ENCODE data around the gene OBSCN. TPM values are rescaled to one million over a fixed set of nuclear protein-coding genes. Genes with fewer than 3 reads are reported as not detected.
A peak's percentile ranks its signal among the peaks of the same experiment; 100 is the strongest.

OBSCN gene
- total and polyA plus RNA-seq, 2 of the 13 experiments (the other 11 are each of a cell fraction or from before 2014, with no cell fraction given) = 0.20 TPM

DNA sequence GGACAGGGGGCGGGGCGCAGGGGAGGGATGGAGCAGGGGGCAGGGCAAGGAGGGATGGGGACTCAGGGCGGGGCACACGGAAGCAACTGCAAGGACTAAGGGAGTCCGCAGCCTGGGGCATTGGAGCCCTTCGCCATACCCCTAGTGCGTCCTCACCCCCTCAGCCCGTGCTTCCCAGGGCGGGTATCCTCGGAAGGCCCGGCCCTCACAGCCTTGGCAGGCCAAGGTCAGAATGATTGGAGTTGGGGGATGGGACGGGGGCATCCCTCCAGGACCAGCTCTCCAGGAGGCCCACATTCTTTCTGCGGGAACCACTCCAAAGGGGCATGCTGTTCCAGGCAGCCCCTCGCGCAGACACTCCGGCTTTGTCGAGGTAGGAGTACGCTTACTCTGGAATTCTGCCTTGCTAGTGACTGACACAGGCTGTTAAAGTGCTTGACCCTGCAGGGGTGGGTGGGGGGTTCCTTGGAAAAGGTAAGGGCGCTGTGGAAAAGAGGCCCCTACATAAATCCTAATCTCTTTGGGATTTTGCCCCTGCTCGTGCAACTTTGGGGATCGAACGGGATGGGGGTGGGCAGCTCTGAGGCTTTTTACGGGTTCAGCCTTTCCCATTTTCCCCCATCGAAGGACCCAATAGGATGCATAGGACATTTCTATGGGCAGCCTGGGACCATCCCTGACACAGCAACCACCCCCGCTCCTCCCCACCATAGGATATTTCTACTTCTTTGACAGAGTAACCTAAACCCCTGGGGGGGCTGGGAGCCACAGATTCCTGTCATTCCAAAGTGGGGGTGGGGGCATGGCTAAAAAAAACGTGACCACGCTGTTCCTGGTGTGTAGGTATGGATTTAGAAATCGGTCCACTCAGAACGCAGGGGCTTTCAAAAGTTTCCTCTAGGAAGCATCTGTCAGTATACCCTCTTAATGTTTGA, 199.5 kb downstream of the OBSCN start:
- intact Hi-C loops (cut with micrococcal nuclease; ENCODE audit: unreplicated experiment) (loop anchor here (5.0 kb wide), 1 partner anchor 80 kb away; the partner anchor contains the start of gene RNF187), in situ Hi-C loops (cut with HindIII; ENCODE audit: extremely low pct_ligation_motif_present, low pct_unique_long_range_greater_than_20kb) (no loop called here)
- no peak for FAIRE-seq
- Histone ChIP-seq H3K9me3 (ENCODE audit: low read length) (no peaks in the 10 kb centered on the region), H3K4me3 (replicated peaks in 1 of 3; ENCODE audit: insufficient read depth in 1 of 3, low read depth in 2 of 3, low read length in 3 of 3) (peak overlapping the region; percentile 66 to 97 (median 93)), H3K4me1 (ENCODE audit: insufficient read depth, low read length) (peaks cover 65% of the 10 kb centered on the region), H3K27ac (ENCODE audit: extremely low read length, insufficient read depth, low read length) (peak overlapping the region; percentile 40), H3K27me3 (ENCODE audit: control insufficient read depth in 1 of 2, insufficient read depth in 2 of 2, low read length in 2 of 2) (no peaks in the 10 kb centered on the region; a peak in 1 of 5 replicates), H3K9ac (ENCODE audit: insufficient read depth, low read depth, low read length) (peak overlapping the region; percentile 51), H3K79me2 (ENCODE audit: insufficient read depth, low read length) (peaks cover 35% of the 10 kb centered on the region), H4K20me1 (ENCODE audit: insufficient read depth, low read length) (peaks cover 29% of the 10 kb centered on the region), H3K4me2 (ENCODE audit: low read depth, low read length) (peak overlapping the region; percentile 94), H3K36me3 (replicated peaks in 1 of 2; ENCODE audit: control insufficient read depth in 1 of 2, insufficient read depth in 2 of 2, low read length in 2 of 2) (peaks cover 3 to 9% of the 10 kb centered on the region in 2 experiments; a peak in 2 of 5 replicates), H2AFZ (ENCODE audit: low read length) (peak overlapping the region; percentile 2)
- no peak for DNase-seq (ENCODE audit: low spot score)
- 49% methylated on average over 15 of the region's 29 CpGs for WGBS (ENCODE audit: low lambda C conversion rate)
- ATAC-seq = peak; percentile 72
- ChIA-PET CTCF (ENCODE audit: low intra/inter-chr PET ratio, low total read pairs) (no interaction called here), POLR2A (interaction anchor here (0.6 to 2.9 kb wide), 7 partner anchors 13 to 51 kb away, joined by 3 to 13 read pairs (median 3); no protein-coding TSS in a partner anchor)
- BruUV-seq (replicated peaks) = TSS peak; percentile 64
- TF ChIP-seq ZNF816 (CRISPR knock-in tag; IDR thresholded peaks at IDR 0.05; ENCODE audit: borderline replicate concordance) = no peak
- peak; percentile 83; the same call in 1 of the 2 replicates for TF ChIP-seq ZNF281 (CRISPR knock-in tag; IDR thresholded peaks at IDR 0.05; ENCODE audit: borderline replicate concordance)
- 0 out of 2 replicates have a peak, but pooled peaks have one; percentile 18 for TF ChIP-seq FOXC1 (CRISPR knock-in tag; IDR thresholded peaks at IDR 0.05; ENCODE audit: borderline replicate concordance)
- TF ChIP-seq RXRA (CRISPR knock-in tag; IDR thresholded peaks at IDR 0.05) = peak; percentile 23; the same call in 1 of the 2 replicates
- no peak; the same call in 1 of the 2 replicates for TF ChIP-seq ELF3 (CRISPR knock-in tag; IDR thresholded peaks at IDR 0.05)
- TF ChIP-seq MED1 (CRISPR knock-in tag; IDR thresholded peaks at IDR 0.05) = 0 out of 2 replicates have a peak, but pooled peaks have one; percentile 16
- TF ChIP-seq ATF7 (IDR thresholded peaks at IDR 0.05) = no peak
- no peak for TF ChIP-seq ATF7 (CRISPR knock-in tag; IDR thresholded peaks at IDR 0.05)
- TF ChIP-seq PHF20 (CRISPR knock-in tag; IDR thresholded peaks at IDR 0.05) = no peak
- TF ChIP-seq HDAC2 (CRISPR knock-in tag; IDR thresholded peaks at IDR 0.05) = 0 out of 2 replicates have a peak, but pooled peaks have one; percentile 26
- TF ChIP-seq RFXAP (CRISPR knock-in tag; IDR thresholded peaks at IDR 0.05; ENCODE audit: borderline replicate concordance) = 0 out of 2 replicates have a peak, but pooled peaks have one; percentile 59
- 0 out of 2 replicates have a peak, but pooled peaks have one; percentile 29 for TF ChIP-seq BCL6 (CRISPR knock-in tag; IDR thresholded peaks at IDR 0.05)
- 0 out of 2 replicates have a peak, but pooled peaks have one; percentile 44 for TF ChIP-seq ZNF350 (CRISPR knock-in tag; IDR thresholded peaks at IDR 0.05; ENCODE audit: borderline replicate concordance, low read depth)
- TF ChIP-seq SP1 (IDR thresholded peaks at IDR 0.05) = no peak
- TF ChIP-seq SP1 (CRISPR knock-in tag; IDR thresholded peaks at IDR 0.05) = 0 out of 2 replicates have a peak, but pooled peaks have one; percentile 26
- 0 out of 2 replicates have a peak, but pooled peaks have one; percentile 16 for TF ChIP-seq ELF1 (CRISPR knock-in tag; IDR thresholded peaks at IDR 0.05)
- TF ChIP-seq ATRX (CRISPR knock-in tag; IDR thresholded peaks at IDR 0.05; ENCODE audit: borderline replicate concordance) = no peak
- TF ChIP-seq SALL1 (CRISPR knock-in tag; IDR thresholded peaks at IDR 0.05) = peak; percentile 50; the same call in 1 of the 2 replicates
- 0 out of 2 replicates have a peak, but pooled peaks have one; percentile 26 for TF ChIP-seq MAX (IDR thresholded peaks at IDR 0.05)
- TF ChIP-seq MXI1 (IDR thresholded peaks at IDR 0.05; ENCODE audit: borderline replicate concordance, low read depth, low read length) = 0 out of 3 replicates have a peak, but pooled peaks have one; percentile 5
- 0 out of 2 replicates have a peak, but pooled peaks have one; percentile 45 for TF ChIP-seq KMT2A (CRISPR knock-in tag; IDR thresholded peaks at IDR 0.05)
- no peak for TF ChIP-seq KDM6A (CRISPR knock-in tag; IDR thresholded peaks at IDR 0.05; ENCODE audit: low read depth)
- no peak for TF ChIP-seq NR2F2 (IDR thresholded peaks at IDR 0.05; ENCODE audit: borderline replicate concordance, low read depth)
